ENCODE measurements around the gene GINS2.

GINS2 gene

DNA sequence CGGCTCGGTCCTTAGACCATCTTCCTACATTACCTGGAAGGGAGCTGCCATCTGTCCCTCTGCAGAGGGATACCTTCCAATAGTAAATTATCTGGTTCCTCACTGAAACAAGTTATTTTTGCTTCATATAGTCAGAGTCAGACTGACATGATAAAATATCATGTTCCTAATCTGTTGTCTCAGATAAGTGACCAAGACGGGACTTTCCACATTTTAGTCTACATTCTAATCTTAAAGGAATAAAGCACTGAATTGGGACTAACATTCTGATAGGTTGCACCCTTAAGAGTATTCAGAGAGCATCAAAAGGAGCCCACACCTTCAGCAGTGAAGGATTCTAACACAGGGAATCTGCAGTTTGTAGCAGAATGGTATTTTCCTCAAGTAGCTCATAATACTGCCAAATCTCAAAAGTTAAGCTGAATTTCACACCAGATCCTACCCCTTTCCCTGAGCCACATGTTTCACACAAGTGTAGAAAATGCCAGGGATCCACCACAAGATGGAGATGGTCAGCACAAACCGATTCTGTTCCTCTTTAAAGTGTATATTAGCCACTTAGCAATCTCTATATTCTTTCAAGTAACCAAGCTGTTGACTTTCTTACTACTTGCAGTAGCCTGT, 13.4 kb downstream of the GINS2 start:
- peak in 2 of 42 donors; percentile 42 to 58 for DNase-seq

DNA sequence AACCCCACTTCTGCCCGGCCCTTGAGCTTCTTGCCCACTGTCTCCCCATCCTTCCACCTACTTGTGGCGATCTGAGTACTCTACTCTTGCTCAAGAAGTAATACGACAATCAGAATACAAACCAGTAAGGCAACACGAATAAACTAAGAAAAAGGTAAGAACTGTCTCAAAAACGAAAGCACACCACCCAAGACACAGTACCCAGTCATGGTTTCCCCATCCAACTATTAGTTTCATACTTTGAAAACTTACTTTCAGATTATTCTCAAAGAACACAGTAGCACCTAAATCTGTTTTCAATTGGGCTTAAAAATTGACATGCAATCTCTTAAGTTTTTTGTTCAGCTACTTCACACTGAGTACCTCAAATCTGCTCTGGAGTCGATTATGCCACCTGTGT, 13.9 kb downstream of the GINS2 start:
- DNase-seq: no peak
- intact Hi-C loops (cut with DNase I): no loop called here

More for the DNA sequence above, 13.4 kb downstream of the GINS2 start:
- intact Hi-C loops (cut with DNase I): no loop called here

DNA sequence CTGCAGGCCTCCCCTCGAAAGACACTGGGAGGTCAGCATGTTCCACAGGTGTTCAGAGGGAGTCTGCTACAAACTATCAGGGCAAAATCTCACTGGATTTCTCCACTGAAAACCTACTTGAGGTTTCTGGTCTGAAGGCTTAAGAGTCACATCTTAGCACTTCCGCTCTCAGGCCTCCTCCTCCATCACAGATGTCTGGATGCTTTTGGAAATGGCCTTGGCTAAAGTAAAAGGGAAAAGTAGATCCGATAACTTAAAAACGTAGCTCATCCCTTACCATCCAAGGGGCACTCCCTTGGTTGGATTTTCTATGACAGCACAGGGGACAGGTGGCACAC, 14.4 kb downstream of the GINS2 start:
- DNase-seq: no peak
- intact Hi-C loops (cut with DNase I): no loop called here

DNA sequence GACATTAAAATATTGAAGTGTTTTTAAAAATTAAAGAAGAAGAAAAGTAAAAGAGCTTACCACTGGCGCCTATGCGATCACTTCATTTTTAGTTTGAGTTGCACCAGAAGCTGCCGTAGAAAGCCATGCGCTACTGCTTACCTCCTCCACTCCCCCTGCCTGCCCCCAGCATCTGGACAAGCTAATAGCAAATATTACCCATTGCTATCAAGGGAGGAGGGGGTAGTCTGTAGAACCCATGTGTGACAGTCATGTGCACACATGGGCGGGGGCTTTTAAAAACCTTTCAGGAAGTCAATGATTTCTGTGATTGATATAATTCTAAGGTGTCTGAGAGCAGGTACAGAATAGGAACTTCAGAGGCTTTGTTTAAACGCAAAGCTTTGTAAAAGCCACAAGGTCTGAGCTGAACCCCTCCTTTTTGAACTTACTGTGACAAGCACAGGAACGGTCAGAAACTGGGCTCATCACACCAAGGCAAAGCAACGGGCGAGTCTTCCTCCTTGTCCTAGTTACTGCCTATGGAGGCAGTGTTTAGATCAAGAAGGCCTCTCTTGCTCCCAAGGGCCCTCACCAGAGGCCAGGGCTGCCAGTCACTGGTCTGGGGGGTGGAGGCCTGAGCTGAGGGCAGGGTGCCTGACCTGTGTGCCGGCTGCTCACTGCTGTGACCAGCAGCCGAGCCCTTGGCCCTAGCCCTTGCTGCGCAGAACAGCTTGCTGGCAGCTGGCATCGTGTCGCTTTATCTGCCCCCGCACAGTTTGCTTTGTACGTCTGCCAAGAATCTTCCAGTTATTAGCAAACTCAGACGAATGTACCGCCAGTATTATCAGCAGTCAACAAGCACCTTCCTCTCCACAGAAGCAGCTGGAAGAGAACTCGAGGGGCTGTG, 15.0 kb downstream of the GINS2 start:
- DNase-seq: no peak
- intact Hi-C loops (cut with DNase I): no loop called here

DNA sequence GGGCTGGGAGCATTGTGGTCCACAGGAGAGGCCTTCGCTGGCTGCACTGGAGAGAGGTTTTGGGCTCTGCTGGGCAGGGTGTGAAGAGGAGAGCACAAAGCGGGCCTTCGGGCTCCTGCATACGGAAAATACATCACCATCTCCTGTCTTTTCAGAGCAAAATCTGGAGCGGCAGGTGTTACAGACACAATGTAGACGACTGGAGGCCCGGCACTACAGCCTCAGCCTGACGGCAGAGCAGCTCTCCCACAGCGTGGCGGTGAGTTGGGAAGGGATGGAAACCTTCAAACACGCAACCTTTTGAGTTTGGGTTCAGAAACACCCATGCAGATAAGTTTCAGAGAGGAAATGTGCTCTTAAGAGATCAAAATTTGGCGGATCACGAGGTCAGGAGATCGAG, 17.9 kb downstream of the GINS2 start:
- intact Hi-C loops (cut with DNase I): no loop called here
- no peak for DNase-seq

DNA sequence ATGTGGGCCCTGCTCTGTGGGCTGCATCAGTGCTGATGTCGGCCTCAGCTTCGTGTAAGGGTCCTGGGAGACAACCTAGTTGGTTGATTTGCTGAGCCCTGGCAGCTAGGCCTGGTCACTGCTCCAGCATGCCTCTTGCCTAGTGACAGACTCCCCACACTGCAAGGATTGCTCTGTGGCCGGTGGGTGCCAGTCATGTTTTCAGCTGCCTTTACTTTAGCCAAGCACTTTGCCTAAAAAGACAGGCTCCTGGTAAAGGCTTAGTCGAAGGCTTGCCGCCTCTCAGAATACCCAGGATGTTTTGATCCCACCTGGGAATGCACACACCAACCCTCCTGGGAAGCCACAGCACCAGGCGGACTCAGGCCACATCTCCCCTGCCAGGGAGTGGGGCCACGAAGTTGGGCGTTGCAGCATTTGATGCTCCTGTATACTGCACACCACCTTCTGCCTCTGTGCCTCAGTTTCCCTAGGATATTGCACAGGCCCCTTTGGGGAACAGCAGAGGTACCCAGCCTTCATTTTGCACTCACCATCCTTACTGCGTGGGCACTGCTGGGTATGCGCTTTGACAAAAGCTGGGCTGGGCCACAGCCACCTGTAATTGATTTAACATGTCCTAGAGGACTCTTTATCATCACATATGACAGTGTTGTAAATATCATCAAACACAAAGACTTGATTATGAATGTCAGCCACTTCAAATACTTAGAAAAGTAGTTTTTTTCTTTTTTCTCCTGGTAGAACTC, 19.9 kb downstream of the GINS2 start:
- intact Hi-C loops (cut with DNase I): no loop called here
- DNase-seq: no peak

DNA sequence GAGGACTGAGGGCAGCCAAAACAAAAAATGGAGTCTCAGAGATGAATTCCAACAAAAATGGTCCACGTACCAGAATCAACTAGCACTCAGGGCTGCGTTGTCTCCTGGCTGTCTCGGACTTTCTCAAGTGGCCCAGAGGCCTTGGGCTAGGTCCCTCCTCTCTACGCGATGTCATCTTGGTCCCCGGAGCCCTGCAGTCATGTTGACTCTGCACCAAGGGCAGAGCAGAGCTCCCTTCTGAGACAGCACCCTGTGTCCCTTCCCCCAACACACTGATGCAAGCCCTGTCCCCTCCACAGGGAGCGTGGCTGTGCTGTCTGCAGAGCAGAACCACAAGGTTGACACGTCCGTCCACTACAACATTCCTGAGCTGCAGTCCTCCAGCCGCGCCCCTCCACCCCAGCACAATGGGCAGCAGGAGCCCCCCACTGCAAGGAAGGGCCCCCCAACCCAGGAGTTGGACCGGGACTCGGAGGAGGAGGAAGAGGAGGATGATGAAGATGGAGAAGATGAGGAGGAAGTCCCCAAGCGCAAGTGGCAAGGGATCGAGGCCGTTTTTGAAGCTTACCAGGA, 20.8 kb downstream of the GINS2 start:
- intact Hi-C loops (cut with DNase I): no loop called here
- DNase-seq: no peak

DNA sequence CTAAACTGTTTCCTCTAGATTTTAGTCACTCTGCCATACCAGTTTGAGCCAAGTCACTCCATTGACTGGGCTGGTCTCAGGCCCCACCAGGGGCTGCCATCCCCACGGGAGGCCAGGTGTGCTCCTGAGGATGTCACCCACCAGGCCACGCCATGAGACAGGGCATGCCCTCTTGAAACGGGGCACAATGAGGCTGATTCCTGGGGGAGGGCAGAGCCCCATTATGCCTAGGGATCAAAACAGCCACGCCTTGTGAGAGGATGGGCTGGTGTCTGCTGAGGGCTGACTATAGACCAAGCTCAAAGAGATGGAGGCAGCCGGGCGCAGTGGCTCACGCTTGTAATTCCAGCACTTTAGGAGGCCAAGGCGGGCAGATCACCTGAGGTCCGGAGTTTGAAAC, 21.5 kb downstream of the GINS2 start:
- intact Hi-C loops (cut with DNase I): no loop called here
- no peak for DNase-seq

DNA sequence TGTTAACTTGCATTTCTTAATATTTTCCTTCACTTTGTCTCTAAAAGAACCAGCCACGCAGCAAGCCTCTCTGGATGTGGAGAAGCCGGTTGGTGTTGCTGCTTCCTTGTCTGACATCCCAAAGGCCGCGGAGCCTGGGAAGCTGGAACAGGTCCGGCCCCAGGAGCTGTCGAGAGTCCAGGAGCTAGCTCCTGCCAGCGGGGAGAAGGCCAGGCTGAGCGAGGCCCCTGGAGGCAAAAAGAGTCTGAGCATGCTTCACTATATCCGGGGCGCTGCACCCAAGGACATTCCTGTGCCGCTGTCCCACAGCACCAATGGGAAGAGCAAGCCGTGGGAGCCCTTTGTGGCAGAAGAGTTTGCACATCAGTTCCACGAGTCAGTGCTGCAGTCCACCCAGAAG, 22.8 kb downstream of the GINS2 start:
- peak in 3 of 42 donors; percentile 36 to 62 (median 56) for DNase-seq
- intact Hi-C loops (cut with DNase I): no loop called here

DNA sequence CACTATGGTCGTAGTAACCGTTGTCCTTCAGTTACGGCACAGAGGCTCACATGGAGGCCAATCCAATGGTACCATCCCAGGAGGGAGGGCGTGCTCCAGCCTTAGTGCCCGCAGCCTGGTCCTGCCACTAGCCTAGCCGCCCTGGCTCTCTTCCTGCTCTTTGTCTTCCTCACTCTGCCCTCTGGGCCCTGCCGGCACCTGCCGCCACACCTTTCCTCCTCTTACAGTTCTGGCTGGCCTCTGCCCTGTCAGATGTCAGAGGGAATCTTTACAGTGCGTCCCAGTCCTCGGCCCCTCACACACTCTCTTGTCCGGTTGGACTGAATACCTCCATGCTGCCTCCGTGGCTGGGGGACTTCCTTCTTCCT, 23.4 kb downstream of the GINS2 start:
- DNase-seq: no peak
- intact Hi-C loops (cut with DNase I): no loop called here

DNA sequence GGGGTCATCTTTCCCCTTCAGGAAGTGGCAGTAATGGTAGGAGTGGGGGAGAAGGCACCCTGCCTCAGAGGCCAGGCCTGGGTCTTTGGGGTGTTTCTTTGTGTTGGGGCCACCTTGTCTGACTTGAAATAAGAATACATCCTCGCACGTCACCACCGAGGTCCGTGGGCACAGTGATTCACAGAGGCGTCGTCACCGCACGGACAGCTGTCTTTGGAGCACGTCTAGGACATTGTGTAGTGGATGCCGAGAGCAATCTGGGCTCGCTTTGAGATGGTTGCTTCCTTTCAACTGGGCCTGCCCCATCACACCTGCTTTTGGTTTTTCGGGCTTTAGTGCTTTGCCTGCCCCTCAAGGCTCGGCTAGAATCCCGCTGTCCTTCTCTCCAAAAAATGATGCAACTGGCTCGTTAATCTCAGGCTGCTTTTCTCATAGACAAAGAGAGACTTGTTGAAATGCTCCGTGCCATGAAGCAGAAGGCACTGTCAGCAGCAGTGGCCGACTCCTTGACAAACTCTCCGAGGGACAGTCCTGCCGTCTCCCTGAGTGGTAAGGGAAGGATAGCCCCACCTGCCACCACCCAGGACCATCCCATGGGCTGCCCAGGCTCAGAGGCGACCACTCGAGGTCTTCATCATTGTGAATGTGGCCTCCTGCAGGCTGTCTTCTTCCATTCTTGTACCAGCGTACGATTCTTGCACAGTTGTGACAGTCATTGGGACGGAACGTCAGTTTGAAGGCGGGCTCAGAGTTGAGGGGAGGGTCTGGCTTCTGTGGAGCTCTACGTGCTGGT, 24.0 kb downstream of the GINS2 start:
- peak in 2 of 42 donors; percentile 34 to 37 for DNase-seq
- intact Hi-C loops (cut with DNase I): no loop called here

DNA sequence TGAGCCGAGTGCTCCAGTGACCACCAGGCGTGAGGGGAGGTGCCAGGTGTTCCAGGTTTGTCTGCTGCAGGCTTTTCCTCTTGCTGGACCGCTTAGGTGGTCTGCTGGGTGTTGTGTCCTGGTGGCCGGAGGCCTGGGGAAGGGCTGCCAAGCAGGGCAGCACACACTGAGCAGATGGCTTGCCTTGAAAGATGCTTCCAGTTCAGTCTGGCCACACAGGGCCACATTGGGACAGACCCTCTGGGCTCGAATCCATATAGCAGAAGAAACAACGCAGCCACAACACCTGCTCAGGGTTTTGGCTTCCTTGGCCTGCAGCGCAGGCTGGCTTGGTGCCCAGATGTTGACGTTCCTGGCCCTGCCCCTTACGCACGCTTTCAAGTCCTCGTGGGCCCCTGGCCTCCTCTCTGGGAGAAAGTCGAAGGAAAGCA, 24.8 kb downstream of the GINS2 start:
- intact Hi-C loops (cut with DNase I): no loop called here
- DNase-seq: no peak

DNA sequence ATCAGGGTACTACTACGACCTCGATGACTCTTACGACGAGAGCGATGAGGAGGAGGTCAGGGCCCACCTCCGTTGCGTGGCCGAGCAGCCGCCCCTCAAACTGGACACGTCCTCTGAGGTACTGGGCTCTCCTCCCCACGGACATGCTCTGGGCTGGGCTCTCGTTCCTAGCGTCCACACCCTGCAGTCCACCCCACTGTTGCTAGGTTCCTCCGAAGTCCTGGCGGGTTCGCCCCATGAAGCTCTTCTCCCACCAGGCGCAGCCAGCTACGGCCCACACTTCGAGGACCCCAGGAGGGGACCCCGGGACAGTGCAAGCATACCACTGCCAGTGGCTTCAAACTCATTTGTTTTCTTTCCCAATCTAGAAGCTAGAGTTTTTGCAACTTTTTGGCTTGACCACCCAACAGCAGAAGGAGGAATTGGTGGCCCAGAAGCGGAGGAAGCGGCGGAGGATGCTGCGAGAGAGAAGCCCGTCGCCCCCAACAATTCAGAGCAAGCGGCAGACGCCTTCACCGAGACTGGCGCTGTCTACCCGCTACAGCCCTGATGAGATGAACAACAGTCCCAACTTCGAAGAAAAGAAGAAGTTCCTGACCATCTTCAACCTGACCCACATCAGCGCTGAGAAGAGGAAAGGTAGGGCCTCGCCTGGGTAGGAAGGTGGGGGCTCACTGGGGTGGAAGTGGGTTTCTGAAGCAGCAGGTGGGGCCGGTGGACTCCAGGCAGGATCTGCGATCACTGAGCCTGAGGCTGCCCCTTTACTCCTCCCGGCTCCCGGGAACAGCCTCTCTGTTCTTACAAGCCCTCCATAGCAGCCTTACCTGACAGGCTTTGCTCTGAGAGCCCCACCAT, 25.6 kb downstream of the GINS2 start:
- intact Hi-C loops (cut with DNase I): no loop called here
- DNase-seq: no peak

DNA sequence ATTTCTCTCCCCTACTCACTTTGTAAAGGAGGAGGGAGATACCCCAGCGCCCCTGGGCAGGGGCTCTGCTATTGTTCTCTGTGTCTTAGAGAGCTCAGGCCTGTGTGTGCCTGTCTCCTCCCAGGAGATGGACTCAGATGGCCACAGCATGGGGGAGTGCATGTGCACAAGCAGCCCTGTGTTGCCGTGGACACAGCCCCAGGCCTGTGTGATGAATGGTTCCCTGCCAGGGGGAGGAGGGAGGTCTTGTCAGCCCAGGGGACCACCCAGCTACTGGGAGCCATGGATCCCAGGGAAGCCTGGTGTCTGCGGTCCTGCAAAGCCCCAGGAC, 26.3 kb downstream of the GINS2 start:
- intact Hi-C loops (cut with DNase I): no loop called here
- no peak for DNase-seq

DNA sequence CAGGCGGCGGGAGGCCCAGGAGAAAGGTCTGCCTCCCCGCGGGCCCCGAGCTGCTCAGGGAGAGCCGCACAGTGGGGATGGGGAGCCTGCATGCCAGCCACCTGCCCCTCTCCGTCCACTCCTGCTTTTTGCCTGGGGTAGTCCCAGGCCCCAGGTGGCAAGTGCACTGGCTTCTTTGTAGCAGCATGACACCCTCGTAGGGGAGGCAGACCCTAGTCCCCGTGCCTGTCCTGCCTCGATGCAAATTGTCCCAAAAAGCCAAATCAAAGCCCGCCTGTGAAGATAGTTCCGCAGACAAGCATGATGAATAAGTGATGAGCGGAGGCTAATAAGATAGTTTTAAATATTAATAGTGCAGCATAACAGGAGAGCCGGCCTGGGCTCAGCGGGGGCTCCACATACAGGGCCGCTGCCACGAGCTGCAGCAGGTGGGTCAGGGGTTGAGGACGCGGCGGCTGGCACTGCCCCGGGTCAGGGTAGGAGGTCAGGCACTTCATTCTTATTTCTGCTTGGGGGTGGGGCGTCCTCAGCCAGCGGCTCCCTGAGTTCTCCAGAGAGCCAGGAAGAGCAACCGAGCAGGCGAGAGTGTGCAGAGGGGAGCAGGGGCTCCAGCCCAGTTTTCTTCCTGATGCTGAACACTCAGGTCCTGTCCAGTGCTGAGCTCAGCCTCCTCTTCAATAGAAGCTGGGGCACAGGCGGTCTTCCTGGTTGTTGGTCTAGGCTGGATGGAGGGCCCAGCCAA, 26.8 kb downstream of the GINS2 start:
- intact Hi-C loops (cut with DNase I): no loop called here
- peak in 1 of 42 donors; percentile 8 for DNase-seq

DNA sequence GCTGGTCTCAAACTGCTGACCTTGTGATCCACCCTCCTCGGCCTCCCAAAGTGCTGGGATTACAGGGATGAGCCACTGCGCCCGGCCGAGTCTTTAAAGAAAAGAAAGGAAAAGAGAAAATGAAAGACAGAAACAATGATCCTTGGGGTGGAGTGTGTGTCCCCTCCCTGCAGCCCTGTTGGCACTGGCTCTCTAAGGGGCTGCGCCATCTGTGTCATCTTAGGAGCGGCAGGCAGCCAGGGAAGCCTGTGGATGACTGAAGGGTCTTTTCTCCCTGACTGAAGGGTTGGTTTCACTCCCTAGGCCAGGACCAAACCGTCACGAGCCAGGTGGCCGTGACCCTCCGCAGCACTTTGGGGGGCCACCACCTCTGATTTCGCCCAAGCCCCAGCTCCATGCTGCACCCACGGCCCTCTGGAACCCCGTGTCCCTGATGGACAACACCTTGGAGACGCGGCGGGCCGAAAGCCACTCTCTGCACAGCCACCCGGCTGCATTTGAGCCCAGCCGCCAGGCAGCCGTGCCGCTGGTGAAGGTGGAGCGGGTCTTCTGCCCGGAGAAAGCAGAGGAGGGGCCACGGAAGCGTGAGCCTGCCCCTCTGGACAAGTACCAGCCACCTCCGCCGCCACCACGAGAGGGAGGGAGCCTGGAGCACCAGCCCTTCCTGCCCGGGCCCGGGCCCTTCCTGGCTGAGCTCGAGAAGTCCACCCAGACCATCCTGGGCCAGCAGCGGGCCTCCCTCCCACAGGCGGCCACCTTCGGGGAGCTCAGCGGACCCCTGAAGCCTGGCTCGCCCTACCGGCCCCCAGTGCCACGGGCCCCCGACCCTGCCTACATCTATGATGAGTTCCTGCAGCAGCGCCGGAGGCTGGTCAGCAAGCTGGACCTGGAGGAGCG, 27.7 kb downstream of the GINS2 start:
- intact Hi-C loops (cut with DNase I): no loop called here
- DNase-seq: no peak

All from head of caudate nucleus (tissue), 42 donors.